ENCODE measurements around the gene GRXCR1.

The GRXCR1 gene

GRCh38 chr4:43014256-43014655, 121.7 kb downstream of the GRXCR1 start:
- TF ChIP-seq, protein P1, sequence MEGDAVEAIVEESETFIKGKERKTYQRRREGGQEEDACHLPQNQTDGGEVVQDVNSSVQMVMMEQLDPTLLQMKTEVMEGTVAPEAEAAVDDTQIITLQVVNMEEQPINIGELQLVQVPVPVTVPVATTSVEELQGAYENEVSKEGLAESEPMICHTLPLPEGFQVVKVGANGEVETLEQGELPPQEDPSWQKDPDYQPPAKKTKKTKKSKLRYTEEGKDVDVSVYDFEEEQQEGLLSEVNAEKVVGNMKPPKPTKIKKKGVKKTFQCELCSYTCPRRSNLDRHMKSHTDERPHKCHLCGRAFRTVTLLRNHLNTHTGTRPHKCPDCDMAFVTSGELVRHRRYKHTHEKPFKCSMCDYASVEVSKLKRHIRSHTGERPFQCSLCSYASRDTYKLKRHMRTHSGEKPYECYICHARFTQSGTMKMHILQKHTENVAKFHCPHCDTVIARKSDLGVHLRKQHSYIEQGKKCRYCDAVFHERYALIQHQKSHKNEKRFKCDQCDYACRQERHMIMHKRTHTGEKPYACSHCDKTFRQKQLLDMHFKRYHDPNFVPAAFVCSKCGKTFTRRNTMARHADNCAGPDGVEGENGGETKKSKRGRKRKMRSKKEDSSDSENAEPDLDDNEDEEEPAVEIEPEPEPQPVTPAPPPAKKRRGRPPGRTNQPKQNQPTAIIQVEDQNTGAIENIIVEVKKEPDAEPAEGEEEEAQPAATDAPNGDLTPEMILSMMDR (conservative IDR thresholded peaks at IDR 0.05; ENCODE audit: low read depth, low read length): no peak
- H3K27ac ChIP-seq: no peak overlapping the region
- H3K27me3 ChIP-seq (ENCODE audit: insufficient read depth, low read depth): no peaks in the 10 kb centered on the region
- no peak overlapping the region for H2AFZ ChIP-seq (ENCODE audit: low read depth)
- H3K36me3 ChIP-seq (ENCODE audit: insufficient read depth): no peaks in the 10 kb centered on the region
- no peak overlapping the region for H3K9ac ChIP-seq
- no peaks in the 10 kb centered on the region for H4K20me1 ChIP-seq (ENCODE audit: insufficient read depth)
- H3K4me2 ChIP-seq: no peak overlapping the region
- no peaks in the 10 kb centered on the region for H3K79me2 ChIP-seq (ENCODE audit: insufficient read depth, low read depth)
- no peak overlapping the region for H3K4me3 ChIP-seq (IDR thresholded peaks at IDR 0.05; ENCODE audit: insufficient read depth, low read depth, low read length)
- no peaks in the 10 kb centered on the region for H3K4me1 ChIP-seq (ENCODE audit: low read depth, poor library complexity, severe bottlenecking)

DNA sequence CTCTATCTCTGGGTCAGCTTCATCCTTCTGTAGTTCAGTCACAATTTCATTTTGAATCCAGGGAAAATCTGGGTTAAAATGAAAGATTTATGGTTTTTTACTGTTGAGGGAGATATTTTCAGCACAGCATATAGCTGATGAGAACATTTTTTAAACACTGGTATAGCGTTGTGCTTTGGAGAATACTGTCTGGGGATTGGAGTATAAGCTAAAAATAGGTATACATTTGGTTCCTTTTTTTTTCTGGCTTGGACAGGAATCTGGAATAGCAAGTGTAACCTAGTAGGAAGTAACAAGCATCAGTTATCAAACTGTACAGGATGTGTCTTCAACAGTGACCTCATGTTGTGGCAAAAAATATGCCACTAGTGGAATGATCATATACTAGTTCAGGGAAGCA, 149.1 kb downstream of the GRXCR1 start:
- Histone ChIP-seq H3K79me2 (ENCODE audit: insufficient read depth, low read depth) (no peaks in the 10 kb centered on the region), H2AFZ (ENCODE audit: low read depth) (no peak overlapping the region), H3K27ac (no peak overlapping the region), H3K4me3 (IDR thresholded peaks at IDR 0.05; ENCODE audit: insufficient read depth, low read depth, low read length) (no peak overlapping the region), H4K20me1 (ENCODE audit: insufficient read depth) (no peaks in the 10 kb centered on the region), H3K36me3 (ENCODE audit: insufficient read depth) (no peaks in the 10 kb centered on the region), H3K9ac (no peak overlapping the region), H3K4me2 (no peak overlapping the region), H3K4me1 (ENCODE audit: low read depth, poor library complexity, severe bottlenecking) (no peaks in the 10 kb centered on the region), H3K27me3 (ENCODE audit: insufficient read depth, low read depth) (no peaks in the 10 kb centered on the region)
- TF ChIP-seq, protein P1 (conservative IDR thresholded peaks at IDR 0.05; ENCODE audit: low read depth, low read length): no peak

DNA sequence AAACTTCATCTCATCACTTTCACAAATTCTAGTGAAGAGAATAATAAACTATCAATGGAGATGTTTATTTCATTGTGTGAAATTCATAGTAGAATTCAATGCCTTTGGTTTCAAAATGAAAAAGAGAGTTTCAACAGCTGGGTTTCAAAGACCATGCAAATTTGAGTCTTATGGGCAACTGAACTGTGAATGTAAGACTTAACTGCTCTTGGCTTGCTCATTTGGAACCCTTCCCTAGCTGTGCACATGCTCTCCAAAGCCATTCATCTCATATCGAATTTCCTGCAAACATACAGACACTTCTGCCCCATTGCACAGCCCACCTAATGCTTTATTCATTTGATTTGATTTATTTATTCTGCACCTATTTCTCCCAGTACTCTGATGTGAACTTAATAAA, 154.5 kb downstream of the GRXCR1 start:
- no peak overlapping the region for H3K9ac ChIP-seq
- no peak overlapping the region for H3K4me3 ChIP-seq (IDR thresholded peaks at IDR 0.05; ENCODE audit: insufficient read depth, low read depth, low read length)
- no peak overlapping the region for H2AFZ ChIP-seq (ENCODE audit: low read depth)
- no peak overlapping the region for H3K27ac ChIP-seq
- no peaks in the 10 kb centered on the region for H3K36me3 ChIP-seq (ENCODE audit: insufficient read depth)
- no peaks in the 10 kb centered on the region for H3K79me2 ChIP-seq (ENCODE audit: insufficient read depth, low read depth)
- TF ChIP-seq, protein P1 (conservative IDR thresholded peaks at IDR 0.05; ENCODE audit: low read depth, low read length): no peak
- no peaks in the 10 kb centered on the region for H3K4me1 ChIP-seq (ENCODE audit: low read depth, poor library complexity, severe bottlenecking)
- no peaks in the 10 kb centered on the region for H4K20me1 ChIP-seq (ENCODE audit: insufficient read depth)
- H3K4me2 ChIP-seq: no peak overlapping the region
- no peaks in the 10 kb centered on the region for H3K27me3 ChIP-seq (ENCODE audit: insufficient read depth, low read depth)

- no peaks in the 10 kb centered on the region for H4K20me1 ChIP-seq (ENCODE audit: insufficient read depth)
- H3K4me3 ChIP-seq (IDR thresholded peaks at IDR 0.05; ENCODE audit: insufficient read depth, low read depth, low read length): no peak overlapping the region
- H3K36me3 ChIP-seq (ENCODE audit: insufficient read depth): no peaks in the 10 kb centered on the region
- no peaks in the 10 kb centered on the region for H3K4me1 ChIP-seq (ENCODE audit: low read depth, poor library complexity, severe bottlenecking)
- no peaks in the 10 kb centered on the region for H3K27me3 ChIP-seq (ENCODE audit: insufficient read depth, low read depth)
- no peak overlapping the region for H3K9ac ChIP-seq
- TF ChIP-seq, protein P1 (conservative IDR thresholded peaks at IDR 0.05; ENCODE audit: low read depth, low read length): no peak
- no peak overlapping the region for H3K4me2 ChIP-seq
- H2AFZ ChIP-seq (ENCODE audit: low read depth): no peak overlapping the region
- H3K79me2 ChIP-seq (ENCODE audit: insufficient read depth, low read depth): no peaks in the 10 kb centered on the region
- H3K27ac ChIP-seq: no peak overlapping the region
These were observed 156.1 kb downstream of the GRXCR1 start for GRCh38 chr4:43048570-43048969.
